Measurements from ENCODE around the gene TBC1D5.

TBC1D5 gene

DNA sequence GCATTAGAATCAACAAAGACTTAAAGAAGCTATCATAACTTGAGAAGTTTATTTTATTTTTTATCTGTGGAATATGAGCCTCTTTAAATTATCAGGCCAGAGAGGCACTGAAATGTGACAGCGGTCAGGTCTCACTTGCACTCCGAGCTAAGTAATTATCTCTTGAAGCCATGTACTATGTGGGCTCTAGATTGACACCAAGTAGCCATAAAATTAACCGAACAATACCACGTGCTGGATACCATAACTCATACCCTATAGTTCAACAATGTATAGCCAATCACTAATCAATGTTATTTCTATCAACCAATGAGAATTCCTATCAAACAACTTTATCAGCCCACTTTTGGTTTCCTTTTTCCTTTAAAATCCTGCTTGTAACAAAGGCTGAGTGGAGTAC, 299.3 kb downstream of the TBC1D5 start:
- TF ChIP-seq, protein P1, sequence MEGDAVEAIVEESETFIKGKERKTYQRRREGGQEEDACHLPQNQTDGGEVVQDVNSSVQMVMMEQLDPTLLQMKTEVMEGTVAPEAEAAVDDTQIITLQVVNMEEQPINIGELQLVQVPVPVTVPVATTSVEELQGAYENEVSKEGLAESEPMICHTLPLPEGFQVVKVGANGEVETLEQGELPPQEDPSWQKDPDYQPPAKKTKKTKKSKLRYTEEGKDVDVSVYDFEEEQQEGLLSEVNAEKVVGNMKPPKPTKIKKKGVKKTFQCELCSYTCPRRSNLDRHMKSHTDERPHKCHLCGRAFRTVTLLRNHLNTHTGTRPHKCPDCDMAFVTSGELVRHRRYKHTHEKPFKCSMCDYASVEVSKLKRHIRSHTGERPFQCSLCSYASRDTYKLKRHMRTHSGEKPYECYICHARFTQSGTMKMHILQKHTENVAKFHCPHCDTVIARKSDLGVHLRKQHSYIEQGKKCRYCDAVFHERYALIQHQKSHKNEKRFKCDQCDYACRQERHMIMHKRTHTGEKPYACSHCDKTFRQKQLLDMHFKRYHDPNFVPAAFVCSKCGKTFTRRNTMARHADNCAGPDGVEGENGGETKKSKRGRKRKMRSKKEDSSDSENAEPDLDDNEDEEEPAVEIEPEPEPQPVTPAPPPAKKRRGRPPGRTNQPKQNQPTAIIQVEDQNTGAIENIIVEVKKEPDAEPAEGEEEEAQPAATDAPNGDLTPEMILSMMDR (IDR thresholded peaks at IDR 0.05; ENCODE audit: insufficient read depth, low read depth, low read length, missing control alignments) = no peak
- no peak for DNase-seq (ENCODE audit: low read depth)
- no peak overlapping the region for H3K4me3 ChIP-seq (ENCODE audit: low read depth, low read length)

DNA sequence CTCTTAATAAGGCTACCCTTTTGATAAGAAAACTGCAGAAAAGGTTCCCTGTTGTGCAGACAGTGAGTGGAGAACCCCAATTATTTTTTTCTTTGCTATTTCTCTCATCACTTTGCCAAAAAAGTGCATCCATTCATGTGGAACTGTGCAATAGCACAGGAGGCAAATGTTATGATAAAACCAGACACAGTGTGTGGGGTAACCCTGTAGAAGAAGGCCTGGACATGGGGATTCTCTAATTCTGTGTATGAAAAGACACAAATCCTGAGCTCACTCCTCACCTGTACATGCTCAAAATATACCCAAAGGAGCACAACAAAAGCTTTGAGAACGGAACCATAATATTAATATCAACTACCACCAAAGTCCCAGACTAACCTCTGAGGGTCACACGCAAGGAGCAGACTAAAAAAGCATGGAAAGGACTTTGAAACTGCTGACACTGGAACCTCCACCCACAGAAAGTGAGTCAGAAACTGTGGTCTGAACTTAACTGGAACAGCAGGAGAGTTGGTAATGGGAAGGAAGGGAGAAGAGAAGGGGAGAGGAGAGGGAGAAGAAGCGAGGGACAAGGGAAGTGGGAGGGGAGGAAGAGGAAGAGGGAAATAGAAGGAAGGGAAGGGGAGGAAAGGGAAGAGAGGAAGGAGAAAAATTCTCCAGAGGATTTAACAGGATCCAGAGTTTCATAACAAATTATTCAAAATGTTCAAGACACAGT, 299.9 kb downstream of the TBC1D5 start:
- H3K4me3 ChIP-seq (ENCODE audit: low read depth, low read length) = no peak overlapping the region
- TF ChIP-seq, protein P1 (IDR thresholded peaks at IDR 0.05; ENCODE audit: insufficient read depth, low read depth, low read length, missing control alignments) = no peak
- no peak for DNase-seq (ENCODE audit: low read depth)

DNA sequence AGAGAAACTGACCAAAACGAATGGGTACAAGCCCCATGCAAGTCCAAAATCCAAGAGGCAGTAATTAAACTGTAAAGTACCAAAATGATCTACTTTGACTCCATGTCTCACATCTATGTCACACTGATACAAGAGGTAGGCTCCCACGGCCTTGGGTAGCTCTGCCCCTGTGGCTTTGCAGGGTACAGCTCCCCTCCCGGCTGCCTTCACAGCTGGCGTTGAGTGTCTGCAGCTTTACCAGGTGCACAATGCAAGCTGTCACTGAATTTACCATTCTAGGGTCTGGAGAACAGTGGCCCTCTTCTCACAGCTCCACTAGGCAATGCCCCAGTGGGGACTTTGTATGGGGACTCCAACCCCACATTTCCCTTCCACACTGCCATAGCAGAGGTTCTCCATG, 308.6 kb downstream of the TBC1D5 start:
- TF ChIP-seq, protein P1 (IDR thresholded peaks at IDR 0.05; ENCODE audit: insufficient read depth, low read depth, low read length, missing control alignments) = no peak
- no peak overlapping the region for H3K4me3 ChIP-seq (ENCODE audit: low read depth, low read length)
- DNase-seq (ENCODE audit: low read depth) = no peak

DNA sequence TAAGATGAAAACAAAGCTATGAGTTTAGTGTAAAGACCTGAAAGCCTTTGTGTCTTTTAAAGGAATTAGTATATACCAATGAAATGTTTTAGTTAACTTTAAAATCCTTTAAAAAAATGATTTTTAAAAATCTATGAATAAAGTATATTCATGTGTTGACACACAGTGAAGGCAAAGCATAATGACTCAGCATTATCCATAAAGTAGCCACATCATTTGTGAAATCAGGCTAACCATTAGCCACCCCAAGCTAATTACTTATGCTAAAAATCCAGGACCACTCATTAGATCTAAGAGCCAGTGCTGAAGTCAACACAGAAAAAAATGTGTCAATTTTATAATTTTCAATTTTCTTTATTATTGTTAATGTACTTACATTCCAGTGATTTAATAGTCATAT, 310.2 kb downstream of the TBC1D5 start:
- TF ChIP-seq, protein P1 (IDR thresholded peaks at IDR 0.05; ENCODE audit: insufficient read depth, low read depth, low read length, missing control alignments) = no peak
- no peak for DNase-seq (ENCODE audit: low read depth)

DNA sequence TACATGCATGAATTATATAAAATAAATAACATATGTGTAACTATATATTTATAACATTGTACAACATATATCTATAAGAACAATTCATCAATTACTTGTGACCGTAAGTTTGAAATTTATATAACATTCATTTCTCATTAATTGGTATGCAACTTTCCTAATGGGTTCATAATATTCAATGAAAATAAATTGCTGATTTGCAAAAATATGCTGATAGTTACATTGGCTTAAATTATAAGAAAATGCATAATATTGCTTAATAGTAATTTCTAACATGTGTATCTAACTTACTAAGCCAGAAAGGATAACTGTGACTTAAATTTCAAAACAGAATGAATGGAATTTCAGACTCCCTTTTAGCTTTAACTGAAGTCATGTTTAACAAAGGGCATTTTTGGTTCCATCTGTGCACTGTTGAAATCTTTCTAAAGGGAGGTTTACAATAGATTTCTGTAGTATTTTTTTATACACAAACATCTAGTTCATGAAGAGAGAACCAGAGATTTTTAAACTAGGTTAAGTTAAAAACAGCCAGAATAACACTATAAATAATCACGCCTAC, 310.9 kb downstream of the TBC1D5 start:
- DNase-seq (ENCODE audit: low read depth) = no peak
- TF ChIP-seq, protein P1 (IDR thresholded peaks at IDR 0.05; ENCODE audit: insufficient read depth, low read depth, low read length, missing control alignments) = no peak

More for the DNA sequence above, 310.2 kb downstream of the TBC1D5 start:
- H3K4me3 ChIP-seq (ENCODE audit: low read depth, low read length) = no peak overlapping the region

DNA sequence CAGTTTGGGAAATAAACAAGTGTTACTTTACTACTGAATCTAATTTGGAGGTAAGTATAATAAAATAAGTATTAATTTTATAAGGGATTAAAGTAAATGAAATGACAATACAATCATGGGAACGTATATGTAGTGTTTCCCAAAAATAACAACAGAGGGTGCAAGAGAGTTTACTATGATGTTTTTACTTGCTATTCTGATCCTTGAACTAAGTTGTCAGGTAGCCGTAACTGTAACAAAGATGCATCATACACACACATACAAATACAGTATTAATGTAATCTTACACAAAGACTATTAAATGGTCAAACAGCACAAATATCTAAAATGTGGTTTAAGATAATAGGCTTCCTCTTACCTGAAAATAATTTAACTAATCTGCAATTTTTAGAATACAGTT, 311.4 kb downstream of the TBC1D5 start:
- DNase-seq (ENCODE audit: low read depth) = peak; percentile 26
- TF ChIP-seq, protein P1 (IDR thresholded peaks at IDR 0.05; ENCODE audit: insufficient read depth, low read depth, low read length, missing control alignments) = peak; percentile 33

More for the DNA sequence above, 310.9 kb downstream of the TBC1D5 start:
- no peak overlapping the region for H3K4me3 ChIP-seq (ENCODE audit: low read depth, low read length)

More for the DNA sequence above, 311.4 kb downstream of the TBC1D5 start:
- H3K4me3 ChIP-seq (ENCODE audit: low read depth, low read length) = no peak overlapping the region

All from GM12865 (cell line).